ENCODE results near the gene KLHL11. TPM values are rescaled to one million over a fixed set of nuclear protein-coding genes. Genes with fewer than 3 reads are reported as not detected.

Gene KLHL11
- total and polyA plus RNA-seq, 9 of the 15 experiments (the other 6 are each of a cell fraction or from before 2014, with no cell fraction given) = 0.20 to 17.0 (median 10.3) TPM

- TF ChIP-seq ZBTB49 (CRISPR knock-in tag; IDR thresholded peaks at IDR 0.05; ENCODE audit: borderline replicate concordance) (no peak), RCOR1 (IDR thresholded peaks at IDR 0.05; ENCODE audit: borderline replicate concordance in 1 of 2, low read depth in 2 of 2, low read length in 2 of 2) (no peak; a peak in 1 of 4 replicates), SMC3 (conservative IDR thresholded peaks at IDR 0.05; ENCODE audit: insufficient read depth, low read depth, low read length) (no peak), CHD1 (IDR thresholded peaks at IDR 0.05; ENCODE audit: low read length) (no peak), ZNF561 (CRISPR knock-in tag; conservative IDR thresholded peaks at IDR 0.05) (no peak), FOXP4 (CRISPR knock-in tag; IDR thresholded peaks at IDR 0.05; ENCODE audit: borderline replicate concordance) (no peak), ZNF408 (CRISPR knock-in tag; IDR thresholded peaks at IDR 0.05; ENCODE audit: low read depth) (no peak), ZNF146 (CRISPR knock-in tag; IDR thresholded peaks at IDR 0.05; ENCODE audit: unreplicated experiment) (no peak), SIRT6 (IDR thresholded peaks at IDR 0.05; ENCODE audit: low read depth, low read length) (no peak), JUN (IDR thresholded peaks at IDR 0.05; ENCODE audit: borderline replicate concordance, low read depth, low read length) (no peak), JUN (CRISPR knock-in tag; IDR thresholded peaks at IDR 0.05; ENCODE audit: borderline replicate concordance) (no peak), ZNF740 (CRISPR knock-in tag; IDR thresholded peaks at IDR 0.05) (no peak), ZNF740 (tag; IDR thresholded peaks at IDR 0.05) (no peak), HBP1 (CRISPR knock-in tag; IDR thresholded peaks at IDR 0.05) (no peak), XRCC4 (IDR thresholded peaks at IDR 0.05; ENCODE audit: extremely low read depth, insufficient read depth, insufficient read length) (no peak), RAD51 (IDR thresholded peaks at IDR 0.05; ENCODE audit: borderline replicate concordance, low read depth) (no peak)
Measured at GRCh38 chr17:41864836-41865595, at the start of gene KLHL11 (continued).

Data from K562 (cell line).